ENCODE results near the gene MFAP2.

MFAP2 gene

DNA sequence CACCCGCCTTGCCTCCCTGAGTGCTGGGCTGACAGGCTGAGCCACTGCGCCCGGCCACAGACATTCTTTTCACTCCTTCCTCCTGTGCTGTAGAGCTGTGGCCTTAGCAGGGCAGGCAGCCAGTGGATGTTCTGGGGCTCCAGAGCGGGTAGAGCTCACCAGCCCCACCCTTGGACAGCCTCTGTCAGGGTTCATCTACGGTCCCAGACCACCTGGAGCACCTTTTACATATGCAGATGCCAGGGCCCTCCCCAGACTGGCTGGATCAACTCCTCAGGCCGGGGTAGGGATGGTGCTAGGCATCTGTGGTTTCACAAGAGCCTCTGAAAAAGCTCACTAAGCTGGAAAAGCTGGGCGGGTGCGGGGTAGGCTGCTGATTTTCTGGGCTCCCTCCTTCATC lies 26.7 kb upstream of the MFAP2 start:
- no peak for DNase-seq

- no peak for DNase-seq
Measured at GRCh38 chr1:17005365-17005740, 24.9 kb upstream of the MFAP2 start.

DNA sequence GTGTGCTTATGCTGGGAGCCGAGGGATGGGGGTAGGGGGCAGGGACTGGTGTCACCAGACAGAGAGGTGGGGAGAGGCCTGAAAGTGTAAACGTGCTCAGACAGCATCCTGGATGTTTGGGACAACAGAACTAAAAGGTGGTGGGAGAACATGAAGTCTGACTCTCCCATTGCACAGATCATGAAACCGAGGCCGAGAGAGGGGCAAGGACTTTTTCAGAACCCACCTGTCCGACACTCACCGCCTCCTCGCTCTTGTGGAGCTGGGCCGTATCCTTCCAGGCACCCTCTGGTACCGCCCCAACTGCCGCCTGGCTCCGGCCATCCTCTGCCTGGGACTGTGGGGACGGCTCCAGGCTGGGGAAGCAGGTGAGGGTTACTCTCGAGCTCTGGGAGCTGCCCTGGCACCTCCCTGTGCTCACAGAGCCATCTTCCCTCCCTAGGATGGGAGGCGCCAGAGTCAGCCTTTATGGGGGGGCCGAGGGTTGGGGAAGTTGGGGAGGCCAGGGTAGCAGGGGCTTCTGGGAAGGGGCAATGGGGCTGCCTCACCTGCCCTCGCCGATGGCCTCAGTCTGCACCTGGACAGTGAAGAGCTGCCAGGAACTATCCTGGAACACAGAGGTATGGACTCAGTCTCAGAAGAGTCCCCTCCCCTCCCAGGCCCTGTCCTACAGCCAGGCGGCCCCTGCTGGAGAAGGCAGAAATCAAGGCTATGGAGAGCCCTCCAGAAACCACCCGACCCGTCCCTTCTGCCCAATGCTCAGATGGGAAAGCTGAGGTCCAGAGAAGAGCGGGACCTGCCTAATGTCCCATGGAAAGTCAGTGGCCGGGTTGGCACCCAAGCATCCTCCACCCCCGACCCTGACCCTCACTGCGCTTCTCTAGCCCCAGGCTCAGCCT lies 24.3 kb upstream of the MFAP2 start:
- no peak for DNase-seq

- no peak for DNase-seq
Measured at GRCh38 chr1:17002524-17002902, 22.1 kb upstream of the MFAP2 start.

GRCh38 chr1:17001760-17002523 lies 21.5 kb upstream of the MFAP2 start:
- DNase-seq: no peak

- no peak for DNase-seq
Measured at GRCh38 chr1:16999863-17000262, 19.4 kb upstream of the MFAP2 start.

- DNase-seq: no peak
Measured at GRCh38 chr1:16998589-16998988, 18.2 kb upstream of the MFAP2 start.

GRCh38 chr1:16996845-16997244 lies 16.4 kb upstream of the MFAP2 start:
- DNase-seq: no peak

- no peak for DNase-seq
Measured at GRCh38 chr1:16993521-16994038, 13.2 kb upstream of the MFAP2 start.

DNA sequence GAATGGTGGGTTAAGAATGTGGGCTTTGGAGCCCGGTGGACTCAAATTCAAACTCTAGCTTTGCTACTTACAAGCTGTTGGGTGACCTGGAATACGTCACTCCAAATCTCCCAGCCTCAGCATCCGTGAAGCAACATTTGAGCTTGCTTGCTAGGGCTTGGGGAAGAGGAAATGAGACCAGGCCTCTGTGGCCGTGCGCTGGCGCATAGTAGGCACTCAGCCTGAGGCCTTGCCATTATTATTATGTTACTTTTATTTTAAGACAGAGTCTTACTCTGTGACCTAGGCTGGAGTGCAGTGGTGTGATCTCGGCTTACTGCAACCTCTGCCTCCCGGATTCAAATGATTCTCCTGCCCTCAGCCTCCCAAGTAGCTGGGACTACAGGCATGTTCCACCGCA lies 12.3 kb upstream of the MFAP2 start:
- DNase-seq: no peak

- no peak for DNase-seq
Measured at GRCh38 chr1:16992102-16992501, 11.7 kb upstream of the MFAP2 start.

GRCh38 chr1:16991571-16991970 lies 11.2 kb upstream of the MFAP2 start:
- DNase-seq: no peak

DNA sequence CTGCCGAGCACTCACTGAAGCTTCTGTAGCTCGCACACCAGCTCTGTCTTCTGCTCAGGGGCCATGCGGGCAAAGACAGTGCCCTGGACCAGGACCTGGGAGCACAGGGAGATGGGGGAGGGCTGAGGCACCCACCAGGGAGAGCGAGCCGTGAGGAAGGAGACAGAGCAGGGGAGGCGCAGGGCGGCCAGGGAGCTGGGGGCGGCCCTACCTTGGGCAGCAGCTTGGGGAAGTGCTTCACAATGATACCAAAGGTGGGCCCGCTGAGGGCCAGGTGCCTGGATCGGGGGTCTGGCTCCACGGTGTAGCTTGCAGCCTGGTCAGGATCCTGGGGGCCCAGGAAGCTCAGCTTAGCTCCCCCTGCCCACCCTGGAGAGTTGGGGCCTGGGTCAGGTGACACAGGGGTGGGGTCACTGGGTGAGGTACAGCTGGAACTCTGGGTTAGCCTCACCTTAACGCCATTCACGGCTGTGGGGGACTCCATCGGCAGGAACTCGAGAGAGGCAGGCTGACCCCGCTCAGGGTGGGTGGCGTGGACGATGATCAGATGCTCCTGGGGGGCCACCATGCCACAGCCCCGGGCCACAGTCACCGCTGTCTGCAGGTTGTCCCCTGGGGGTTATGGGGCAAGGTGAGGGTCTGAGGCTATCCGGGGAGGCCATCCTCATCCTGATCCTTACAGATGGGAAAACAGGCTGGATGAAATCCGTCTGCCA lies 9.4 kb upstream of the MFAP2 start:
- no peak for DNase-seq

DNA sequence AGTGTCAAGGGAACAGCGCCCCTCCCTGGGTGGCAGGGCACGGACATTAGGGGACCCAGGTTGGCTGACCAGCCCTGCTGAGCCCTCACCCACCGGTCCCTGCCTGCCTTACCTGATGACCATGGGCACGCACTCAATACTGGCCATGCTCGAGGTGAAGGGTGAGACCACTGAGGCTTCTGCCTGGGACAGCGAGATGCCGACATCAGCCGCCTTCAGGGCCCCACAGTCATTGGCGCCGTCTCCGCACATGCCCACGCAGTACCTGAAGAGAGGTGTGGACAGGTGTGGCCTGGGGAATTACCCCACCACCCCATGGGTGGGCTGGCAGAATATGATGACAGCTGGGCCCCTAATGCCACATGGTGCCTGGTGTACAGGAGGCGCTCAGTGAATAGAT lies 7.8 kb upstream of the MFAP2 start:
- no peak for DNase-seq

DNA sequence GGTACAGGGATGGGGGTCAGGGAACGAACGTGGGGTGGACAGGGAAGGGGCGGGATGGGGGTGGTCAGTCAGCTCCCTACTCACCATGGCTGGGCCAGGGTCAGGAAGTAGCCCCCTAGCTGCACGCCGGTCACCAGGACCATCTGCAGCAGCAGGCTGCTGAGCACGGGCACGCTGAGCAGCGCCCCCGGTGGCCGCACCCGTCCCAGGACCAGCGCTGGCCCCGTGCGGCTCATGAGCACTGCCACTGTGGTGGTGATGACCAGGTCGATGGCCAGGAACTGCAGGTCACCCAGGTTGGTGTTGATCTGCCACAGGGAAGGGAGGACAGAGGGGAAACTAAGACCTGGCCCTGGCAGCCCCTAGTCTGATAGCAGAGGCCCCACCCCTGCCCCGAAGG lies 6.5 kb upstream of the MFAP2 start:
- DNase-seq: peak in 1 of 2 donors; percentile 9

DNA sequence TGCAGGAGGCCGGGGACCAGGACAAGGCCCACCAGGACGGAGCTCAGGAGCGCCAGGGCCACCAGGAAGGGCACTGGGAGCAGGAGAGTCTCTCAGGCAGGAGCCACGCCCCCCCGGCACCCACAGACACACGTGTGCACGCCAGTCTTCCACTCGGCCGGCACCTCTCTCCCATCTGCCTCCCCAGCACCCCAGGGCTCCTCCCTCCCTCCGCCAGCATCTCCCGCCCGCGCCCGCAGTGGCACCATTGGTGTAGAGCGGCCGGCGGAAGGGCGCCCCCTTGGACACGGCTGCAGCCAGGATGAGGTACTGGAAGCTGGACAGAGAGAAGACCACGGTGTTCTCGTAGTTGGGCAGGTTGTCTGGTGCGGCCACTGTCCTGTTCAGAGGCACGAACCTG lies 6.1 kb upstream of the MFAP2 start:
- no peak for DNase-seq

- no peak for DNase-seq
Measured at GRCh38 chr1:16986113-16986512, 5.7 kb upstream of the MFAP2 start.

GRCh38 chr1:16984717-16985116 lies 4.3 kb upstream of the MFAP2 start:
- DNase-seq: no peak

DNA sequence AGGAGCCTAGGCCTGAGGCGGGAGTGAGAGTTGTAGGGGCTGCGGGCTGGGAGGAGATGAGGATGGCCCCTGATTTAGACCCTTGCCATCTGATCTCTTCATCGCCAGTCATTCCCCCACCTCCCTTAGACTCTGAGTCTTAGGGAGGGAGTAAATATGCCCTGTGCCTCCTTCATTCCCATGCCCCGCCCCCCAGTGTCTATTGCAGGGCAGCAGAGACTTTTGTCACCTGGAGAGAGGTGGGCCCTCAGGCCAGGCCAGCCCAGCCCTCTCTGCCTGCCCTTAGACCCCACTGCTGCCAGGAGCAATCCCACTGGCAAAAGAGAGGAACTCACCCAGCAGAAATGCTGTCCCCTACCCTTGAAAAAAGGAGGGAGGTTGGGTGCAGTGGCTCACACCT lies 3.2 kb upstream of the MFAP2 start:
- no peak for DNase-seq

DNA sequence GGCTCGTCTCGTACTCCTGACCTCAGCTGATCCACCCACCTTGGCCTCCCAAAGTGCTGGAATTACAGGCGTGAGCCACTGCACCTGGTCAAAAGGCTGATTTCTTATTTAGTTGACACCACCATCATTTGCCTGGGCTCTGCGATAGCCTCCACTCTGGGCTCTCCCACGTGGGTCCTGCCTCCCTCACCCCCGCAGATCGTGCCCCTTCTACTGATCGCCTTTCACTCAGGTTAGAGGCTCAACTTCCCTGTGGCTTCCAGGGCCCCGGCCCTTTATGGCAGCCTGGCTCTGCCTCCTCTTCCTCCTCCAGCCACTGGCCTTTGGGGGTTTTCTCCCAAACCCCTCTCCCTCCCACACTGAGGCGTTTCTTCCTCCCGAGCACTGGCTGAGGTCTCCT lies 2.5 kb upstream of the MFAP2 start:
- no peak for DNase-seq

DNA sequence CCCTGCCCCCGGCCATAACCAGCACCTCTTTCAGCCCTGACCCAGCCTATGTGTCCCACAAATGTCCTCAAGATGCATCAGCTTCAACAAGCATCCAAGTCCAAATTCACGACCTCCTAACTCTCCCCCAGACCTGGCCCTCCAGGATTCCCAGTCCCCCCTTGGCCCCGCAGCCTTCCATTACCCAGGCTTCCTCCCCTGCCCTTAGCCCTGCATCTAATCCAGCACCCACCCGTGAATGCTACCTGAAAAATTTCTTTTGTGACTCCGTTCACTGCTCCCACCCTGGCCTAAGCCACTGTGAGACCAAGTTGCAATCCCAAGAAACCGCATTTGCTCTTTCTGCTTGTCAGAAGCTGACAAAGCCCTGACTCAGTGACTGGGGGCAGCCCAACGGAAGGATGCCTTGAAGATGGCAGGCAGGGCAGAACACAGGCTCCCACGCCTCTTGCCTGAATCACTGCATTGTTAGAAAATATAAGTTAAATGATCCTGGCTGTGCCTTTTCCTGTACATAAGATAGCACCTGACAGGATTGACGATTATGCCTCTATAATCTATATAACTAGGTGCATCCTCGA lies 939 bp upstream of the MFAP2 start:
- DNase-seq: no peak

- DNase-seq: no peak
Measured at GRCh38 chr1:16979475-16980327, 719 bp downstream of the MFAP2 start.

Data from stimulated activated CD4-positive, alpha-beta T cell treated with anti-CD3 and anti-CD28 coated beads, Interleukin-2, amount 100 ng/mL, for 24 hours (primary cell).